Kidney capillary endothelial cell (primary cell): Measurements from ENCODE around the gene VSTM2L.
A peak's percentile ranks its signal among the peaks of the same experiment; 100 is the strongest.

ENCODE experiments used
- DNase-seq: peaks from one replicate; pipeline ENCODE4 v3.0.0-alpha.2; 2018; ENCODE audit warnings: low spot score

The VSTM2L gene

DNA sequence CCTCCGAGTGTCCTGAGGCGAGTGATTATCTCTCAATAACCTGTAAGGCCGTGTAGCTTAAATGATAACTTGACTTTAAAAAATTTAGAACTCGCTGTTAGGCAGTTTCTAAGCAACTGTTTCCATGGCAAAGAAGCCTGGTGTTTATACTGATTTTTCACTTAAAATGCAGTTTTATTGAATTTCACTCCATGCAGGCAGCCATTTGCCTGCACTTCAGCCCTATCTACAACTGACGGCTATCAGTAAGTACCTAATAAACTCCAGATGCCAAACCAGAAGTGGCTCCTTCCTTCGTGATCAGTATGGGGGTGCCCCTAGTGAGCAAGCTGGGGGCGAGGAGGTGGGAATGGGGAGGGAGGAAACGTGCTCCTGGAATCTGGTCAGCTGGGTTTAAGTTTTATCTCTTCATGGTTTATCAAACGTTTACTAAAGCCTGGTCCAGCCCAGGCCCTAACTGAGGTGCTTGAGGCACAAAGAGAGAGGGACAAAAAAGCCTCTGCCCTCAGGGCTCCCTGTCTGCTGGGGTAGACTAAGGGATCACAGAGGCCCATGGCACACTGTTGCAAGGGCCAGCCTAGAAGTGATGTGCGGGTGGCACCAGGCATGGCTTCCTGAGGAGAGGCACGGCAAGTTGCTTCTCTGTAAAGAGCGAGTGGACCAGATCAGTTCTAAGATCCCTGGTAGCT, 84.8 kb downstream of the VSTM2L start:
- DNase-seq = no peak

DNA sequence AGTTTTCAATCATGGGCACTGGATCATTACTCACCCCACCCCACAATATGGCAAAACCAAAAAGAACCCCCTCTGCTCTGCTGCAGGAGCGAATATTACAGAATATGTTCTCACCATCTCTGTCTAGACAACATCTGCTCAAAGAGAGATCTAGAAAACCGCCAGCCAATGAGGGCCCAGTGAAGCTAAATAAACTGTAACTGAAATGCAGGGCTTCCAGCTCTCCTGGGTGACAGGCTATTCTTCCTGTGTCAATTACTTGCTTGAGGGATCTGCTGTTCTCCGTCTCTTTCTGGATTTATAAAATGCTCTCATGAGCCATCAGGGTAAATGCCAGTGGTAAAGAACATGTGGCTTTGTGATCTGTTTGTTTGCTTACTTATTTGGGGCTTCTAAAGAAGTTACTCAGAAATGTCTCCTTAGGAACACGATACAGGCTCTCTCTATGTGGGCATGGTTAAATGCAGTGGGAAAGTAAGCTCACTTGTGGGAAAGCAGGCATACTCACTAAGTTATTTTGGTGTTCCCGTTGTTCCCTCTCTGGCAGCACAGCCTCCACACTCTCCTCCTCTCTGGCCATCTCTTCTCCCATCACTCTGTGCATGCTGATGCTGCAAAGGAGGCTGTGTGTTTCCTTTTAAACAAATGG, 85.5 kb downstream of the VSTM2L start:
- DNase-seq = no peak

DNA sequence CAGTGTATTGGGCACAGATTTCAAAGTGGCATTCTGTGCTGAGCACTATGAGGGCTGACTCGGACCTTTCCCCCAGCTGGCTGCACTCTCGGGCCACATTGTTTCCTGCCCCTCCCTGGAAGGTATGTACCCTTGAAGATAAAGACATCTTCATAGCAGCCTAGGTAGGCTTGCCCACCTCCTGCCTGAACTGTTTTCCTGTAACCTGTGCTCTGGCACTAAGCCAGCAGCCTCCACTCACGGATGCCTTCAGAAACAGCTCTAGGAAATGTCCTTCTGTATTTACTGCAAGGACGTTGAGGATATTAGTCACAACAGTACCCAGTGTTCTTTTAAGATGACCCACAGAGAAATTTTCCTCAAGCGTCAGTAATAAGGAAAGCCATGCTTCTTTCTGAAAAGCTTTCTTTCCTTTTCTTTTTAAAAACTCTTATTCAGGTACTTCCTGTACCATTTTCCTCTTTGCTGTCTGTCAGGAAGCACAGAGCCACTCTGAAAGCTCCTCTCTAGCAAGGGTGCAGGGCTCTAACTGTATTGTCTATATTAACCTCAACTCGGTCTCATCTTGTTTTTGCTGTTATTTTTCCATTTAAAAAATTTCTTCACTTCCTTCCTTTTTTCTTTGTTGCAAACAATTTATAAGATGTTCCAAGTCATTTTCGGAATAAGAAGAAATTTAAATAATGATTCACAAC, 86.8 kb downstream of the VSTM2L start:
- DNase-seq = peak; percentile 62

DNA sequence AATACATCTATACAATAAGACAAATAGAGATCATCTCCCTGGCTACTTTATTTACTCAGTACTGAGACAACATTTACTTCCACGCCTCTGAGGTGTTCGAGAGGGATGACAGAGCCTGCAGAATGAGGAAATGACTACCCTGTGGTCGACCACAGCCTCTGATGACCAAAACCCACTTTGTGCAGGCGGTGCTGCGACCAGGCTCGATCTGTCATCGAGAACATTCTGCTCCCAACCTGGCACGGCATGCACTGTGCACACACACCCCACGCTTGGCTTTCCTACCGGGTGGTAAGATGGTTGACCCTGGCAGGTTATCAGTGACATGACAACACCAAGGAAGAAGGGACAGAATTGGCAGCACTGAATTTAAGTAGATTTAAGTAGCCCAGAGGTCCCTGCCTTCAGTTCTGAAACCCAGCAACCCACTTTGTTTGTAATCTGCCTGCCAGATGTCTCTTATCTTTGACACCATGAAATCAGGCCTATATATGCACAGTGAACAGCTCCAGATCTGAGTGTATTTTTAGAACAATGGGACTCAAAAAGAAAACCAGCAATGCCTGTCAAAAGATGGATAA, 87.7 kb downstream of the VSTM2L start:
- DNase-seq = no peak

DNA sequence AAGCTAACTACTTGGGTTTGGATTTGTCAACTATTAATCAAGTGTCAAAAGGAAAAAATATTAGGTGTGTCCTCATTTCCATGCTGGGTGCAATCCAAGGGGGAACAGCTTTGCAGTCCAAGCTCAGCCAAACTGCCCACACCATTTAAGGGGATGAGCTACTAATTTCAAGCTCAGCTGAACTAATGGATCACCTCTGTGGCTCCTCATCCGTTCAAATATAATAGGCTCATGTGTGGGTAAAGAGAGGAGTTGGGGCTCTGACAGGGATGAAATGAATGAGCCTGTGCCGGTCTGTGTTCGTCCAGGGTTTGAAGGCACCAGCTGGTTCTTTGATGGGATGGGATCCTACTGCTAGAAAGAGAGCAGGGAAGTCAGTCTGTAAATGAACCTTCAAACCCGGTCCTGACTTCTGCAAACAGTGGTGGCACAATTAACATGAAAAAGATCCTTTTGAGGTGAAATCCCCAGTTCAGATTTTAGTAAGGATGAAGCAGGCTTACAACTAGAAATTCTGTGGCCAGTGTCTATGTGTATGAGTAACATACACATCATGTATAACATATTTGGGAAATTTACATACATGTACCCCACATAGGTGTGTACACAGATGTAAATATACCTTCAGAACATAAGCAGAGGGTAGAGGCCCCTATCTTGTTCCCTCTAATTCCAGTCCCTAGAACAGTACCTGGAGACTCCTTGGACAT, 88.4 kb downstream of the VSTM2L start:
- DNase-seq = no peak

DNA sequence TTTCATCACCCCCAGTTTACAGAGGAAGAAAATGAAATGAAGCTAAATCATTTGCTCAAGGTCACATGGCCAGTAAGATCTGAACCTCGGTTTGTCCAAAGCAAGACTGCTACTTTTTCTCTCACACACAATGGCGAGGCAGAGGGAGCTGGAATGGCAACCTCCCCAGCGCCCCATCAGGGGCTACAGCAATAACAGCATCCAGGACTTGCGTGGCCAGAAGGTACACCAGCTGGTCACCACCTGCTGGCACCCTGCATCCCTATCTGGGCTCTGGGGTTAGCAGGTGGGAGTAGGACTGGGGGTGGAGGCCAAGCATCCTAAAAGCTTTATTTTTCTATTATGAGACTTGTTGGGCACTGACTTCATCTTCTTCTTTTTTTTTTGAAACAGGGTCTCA, 89.0 kb downstream of the VSTM2L start:
- DNase-seq = no peak

DNA sequence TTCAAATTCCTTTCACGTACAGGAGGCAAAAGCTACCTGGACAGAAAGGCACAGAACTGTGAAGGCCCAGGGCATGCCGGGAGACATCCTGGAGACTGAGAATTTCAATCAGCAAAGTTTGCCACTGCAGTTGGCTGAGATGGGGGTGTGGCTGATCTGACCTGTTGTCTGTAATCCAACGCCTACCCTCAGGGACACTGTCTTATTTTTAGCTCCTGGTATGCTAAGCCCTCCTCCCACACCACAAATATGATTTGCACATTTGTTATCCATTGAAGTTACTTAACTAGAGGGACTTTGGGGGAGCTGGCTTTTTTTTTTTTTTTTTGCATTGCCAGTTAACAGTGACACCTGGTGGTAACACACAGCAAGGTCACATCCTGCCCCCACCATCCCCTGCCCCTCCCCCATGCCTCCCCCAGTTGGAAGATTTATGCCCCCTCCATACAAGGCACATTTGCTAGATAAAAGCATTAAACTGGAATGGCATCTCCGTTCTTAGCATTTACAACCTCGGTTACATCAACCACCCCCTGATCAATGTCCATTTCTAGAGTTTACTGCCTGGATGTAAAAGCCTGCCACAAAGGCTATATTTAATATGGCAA, 90.0 kb downstream of the VSTM2L start:
- DNase-seq = peak; percentile 8

DNA sequence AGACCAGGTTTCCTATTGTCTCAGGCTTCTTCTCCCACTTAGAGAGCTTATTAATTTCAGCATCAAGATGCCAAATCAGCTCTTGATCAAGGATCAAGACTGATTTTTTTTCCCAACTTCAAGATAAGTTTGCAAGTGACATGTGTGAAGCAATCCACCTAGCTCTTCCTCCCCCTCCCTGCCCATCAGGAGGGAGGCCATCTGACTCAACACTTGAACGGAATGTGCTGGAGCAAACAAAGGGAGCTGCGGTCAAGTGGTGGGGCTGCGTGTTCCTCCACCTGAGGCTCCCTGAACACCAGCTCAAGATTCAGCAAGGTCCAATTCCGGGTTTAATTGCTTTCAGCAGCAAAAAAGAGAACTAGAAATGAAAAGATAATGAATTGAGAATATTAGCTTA, 91.6 kb downstream of the VSTM2L start:
- DNase-seq = no peak
